GM11168 (cell line): ENCODE data around the gene NLK.
"Not testable (repeated sequence)": the region's sequence is repeated elsewhere in the genome, so short reads cannot be mapped to it uniquely, and the experiment has no call there.

Source experiments
- in situ Hi-C: fragments of 300-500 bp; cut with MboI; formaldehyde crosslinking; loops from one replicate; pipeline ENCODE4 v1.12.0; 2022; ENCODE audit warnings: low sequenced_read_pairs; ENCODE audit not compliant: unreplicated experiment

The NLK gene

DNA sequence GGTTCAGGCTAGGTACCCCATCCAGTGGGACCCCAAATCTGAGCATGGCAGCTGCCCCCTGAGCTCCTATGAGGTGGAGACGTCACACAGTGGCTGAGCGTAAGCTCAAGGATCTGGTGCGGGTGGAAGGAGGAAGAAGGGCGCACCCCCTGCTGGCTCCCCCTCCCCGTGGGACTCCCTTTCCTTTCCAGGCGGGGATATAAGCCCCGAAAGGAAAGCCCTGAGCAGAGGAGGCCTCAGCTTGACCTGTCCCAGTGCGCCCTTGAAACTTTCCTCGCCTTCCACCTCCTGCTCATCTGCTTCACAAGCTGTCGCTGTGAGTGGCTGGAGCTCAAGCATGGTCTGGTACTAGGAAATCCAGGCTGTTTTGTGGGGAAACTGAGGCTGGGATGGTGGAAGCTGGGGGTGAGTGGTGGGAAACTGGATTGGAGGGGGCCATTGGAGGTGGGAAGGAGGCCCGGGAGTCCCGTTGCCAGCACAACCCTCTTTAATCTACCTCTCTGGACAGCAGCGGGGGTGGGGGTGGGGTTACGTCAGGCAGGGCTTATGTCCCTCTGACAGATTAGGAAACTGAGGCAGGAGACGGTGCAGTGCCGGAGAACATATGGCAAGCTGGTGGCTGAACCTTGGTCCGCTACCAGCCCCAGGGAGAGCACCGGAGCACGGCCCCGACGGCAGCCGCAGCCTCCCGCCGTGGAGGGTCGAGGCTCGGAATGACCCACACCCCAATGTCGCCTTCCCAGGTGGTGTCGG, 184.3 kb downstream of the NLK start:
- in situ Hi-C loops = no loop called here

DNA sequence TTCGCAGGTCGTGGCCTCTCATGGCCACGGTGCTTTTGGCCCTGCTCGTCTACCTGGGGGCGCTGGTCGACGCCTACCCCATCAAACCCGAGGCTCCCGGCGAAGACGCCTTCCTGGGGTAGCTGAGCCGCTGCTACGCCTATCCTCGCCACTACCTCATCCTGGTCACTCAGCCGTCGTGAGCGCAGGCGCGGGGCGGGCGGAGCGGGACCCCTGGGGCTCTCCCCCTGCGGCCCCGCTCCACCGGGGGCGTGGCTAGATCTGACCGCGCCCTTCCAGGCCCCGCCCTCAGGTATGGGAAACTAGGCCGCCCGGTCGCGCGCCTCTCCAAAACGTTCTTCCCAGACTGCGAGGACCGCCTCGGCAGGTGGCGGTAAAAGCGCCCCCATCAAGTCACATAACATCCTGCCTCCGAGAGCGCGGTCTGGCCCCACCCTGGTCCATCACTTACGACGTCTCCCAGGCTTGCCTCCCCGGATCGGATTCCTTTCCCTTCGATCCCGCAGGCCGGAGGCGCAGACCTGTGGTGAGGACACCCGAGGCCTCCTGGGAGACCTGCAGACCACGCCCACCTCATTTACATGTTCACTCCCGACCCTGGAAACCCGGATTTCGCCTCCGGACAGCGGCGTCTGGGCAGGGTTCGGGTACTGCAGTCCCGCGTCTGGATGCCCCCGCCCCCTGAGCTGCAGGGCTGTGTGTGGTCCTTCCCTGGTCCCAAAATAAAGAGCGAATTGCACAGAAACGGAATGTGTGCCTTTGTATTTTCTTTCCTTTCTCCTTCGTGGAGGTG, 185.0 kb downstream of the NLK start:
- in situ Hi-C loops = no loop called here

DNA sequence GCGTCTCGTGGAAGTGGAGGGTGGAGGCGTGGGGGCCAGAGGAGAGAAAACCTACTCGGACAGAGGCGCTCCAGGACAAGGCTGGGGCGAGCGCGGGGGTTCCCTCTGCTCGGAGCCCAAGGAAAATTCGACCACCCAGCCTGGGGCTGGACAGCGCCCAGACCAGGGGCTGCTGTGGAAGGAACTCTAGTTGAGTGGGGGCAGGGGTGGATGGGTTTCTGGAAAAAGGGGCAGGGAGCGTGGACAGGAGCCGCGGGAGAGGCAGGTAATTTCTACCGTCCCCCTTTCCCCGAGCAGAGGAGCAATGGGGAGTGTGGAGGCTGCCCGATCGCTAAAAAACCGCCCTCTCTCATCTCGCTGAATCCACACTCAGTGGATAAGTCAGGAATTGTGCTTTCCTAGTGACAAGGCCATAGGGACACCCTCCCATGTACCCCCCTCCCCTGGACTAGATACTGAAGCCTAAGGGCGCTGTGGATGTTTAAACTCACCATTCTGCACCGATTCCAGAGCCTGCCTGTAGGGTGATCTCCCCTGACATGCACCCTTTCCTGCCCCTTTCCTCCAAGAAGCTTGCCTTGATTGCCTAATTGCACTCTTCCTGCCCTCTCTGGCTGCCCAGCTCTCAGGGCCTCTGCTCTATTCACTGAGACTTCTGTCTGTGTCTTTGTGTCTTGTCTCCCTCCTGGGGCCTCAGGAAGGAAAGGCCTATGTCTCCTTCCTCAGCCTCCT, 185.8 kb downstream of the NLK start:
- in situ Hi-C loops = no loop called here

DNA sequence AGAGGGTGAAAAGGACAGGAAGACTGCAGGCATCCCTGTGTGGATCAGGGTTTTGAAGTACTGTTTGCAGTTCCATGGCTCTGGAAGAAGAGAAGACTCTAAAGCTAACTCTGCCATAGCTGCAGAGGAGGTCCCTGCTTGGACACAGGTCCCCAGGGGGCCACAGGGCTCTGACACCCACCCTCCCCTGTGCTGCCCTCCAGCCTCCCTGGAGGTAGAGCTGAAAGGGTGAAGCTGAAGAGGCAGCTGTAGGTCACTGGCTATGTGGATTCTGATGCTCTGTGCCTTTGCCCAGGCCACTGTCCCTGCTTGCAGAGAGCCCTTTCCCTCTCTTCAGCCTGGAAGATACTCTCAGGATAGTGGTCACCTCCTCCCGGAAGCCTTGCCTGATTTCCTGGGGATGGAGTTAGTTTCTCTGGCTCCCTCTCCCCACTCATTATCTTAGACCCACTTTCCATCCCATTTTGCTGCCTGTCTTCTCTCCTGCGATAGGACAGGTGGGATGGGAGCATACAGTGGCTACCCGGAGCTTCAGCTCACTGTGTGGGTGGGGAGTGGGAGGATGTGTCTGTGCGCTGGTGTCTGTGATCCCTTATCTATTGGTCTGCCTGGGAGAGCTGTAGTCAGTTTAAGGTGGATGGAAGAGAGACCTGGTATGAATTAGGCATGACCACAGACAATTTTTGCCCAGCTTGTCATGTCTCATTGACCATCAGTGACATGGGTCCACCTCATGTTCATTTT, 186.7 kb downstream of the NLK start:
- in situ Hi-C loops = no loop called here

DNA sequence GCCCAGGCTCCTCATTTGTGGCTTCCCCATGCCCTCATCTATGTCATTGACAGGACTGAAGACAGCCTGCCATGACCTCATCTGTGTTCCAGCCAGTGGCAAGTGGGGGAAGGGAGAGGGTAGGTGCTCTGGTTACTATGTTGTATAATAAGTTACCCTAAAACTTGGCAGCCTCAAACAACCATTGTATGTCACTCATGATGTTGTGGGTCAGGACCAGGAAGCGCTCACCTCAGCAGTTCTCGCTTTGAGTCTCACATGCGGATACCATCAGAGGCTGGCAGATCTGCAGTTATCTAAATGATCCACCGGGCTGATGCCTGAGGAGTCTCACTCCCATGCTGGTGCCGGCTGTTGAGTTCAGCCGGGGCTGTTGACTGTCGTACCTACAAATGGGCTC, 187.5 kb downstream of the NLK start:
- in situ Hi-C loops = no loop called here

DNA sequence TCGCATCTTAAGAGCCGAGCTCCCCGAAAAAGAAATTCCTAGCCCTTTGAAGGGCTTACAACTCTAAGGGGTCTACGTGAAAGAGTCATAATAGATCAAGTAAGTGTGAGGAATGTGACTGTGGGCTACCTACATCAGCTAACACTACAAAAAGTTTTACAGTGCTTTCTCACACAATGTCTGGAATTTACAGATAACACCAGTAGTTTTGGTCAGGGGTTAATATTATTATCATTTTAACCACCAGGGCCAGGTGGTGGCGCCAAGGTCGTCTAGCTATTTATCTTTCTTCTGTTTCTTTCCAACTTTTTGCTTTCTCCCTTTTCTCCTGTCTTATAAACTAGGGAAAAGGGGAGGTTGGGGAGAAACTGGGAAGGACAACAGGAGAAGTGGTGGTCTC, 188.1 kb downstream of the NLK start:
- in situ Hi-C loops = not testable (repeated sequence)

DNA sequence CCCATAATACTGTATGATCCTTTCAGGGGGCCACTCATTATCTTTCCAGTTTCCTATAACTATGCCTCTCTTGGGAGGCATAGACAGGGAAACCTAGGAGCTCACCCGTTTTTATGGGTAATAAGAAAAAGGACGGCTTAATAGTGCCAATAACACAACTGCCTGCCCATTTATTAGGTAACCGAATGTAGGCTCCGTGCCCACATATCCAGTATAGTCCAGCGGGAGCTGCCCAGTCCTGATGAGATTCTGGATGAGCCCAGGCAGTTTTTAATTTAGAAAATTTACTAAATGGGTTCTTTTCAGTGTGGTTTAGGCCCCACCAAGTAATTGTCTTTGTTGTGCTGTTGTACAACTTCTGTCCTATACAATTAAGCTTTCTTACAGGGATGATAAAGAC, 189.1 kb downstream of the NLK start:
- in situ Hi-C loops = not testable (repeated sequence)

DNA sequence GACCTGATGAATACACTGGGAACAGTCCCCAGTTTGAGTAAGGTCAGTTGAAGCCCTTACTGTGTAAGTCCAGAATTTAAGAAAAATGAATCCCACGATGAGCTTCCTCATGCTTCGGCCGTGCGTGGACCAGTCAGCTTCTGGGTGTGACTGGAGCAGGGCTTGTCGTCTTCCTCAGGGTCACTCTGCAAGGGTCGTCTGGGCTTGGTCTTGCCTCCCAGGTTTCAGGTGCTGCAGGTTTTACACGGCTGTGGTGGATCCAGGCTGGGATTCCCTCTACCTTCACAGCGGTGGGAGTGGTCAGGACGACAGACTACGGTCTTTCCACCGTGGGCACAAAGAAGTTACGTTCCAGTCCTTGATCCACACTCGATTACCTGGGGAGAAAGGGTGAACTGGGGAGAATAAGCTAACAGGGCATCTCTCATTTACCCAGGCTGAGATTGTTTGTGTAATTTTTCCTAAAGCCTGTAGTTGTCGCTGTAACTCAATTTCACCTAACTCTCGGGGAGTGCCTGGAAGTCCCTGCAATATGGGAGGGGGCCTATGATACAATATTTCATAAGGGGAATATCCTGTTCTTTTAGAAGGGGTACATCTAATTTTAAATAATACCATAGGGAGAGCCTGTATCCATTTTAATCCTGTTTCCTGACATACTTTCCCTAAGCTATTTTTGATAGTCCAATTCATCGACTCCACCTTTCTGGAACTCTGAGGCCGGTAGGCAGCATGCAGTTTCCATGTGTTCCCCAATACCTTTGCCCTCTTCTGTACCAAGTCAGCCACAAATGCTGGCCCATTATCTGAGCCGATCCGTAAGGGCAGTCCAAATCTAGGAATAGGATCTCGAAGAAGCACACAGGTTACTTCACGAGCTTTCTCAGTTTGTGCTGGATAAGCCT, 190.7 kb downstream of the NLK start:
- in situ Hi-C loops = not testable (repeated sequence)

DNA sequence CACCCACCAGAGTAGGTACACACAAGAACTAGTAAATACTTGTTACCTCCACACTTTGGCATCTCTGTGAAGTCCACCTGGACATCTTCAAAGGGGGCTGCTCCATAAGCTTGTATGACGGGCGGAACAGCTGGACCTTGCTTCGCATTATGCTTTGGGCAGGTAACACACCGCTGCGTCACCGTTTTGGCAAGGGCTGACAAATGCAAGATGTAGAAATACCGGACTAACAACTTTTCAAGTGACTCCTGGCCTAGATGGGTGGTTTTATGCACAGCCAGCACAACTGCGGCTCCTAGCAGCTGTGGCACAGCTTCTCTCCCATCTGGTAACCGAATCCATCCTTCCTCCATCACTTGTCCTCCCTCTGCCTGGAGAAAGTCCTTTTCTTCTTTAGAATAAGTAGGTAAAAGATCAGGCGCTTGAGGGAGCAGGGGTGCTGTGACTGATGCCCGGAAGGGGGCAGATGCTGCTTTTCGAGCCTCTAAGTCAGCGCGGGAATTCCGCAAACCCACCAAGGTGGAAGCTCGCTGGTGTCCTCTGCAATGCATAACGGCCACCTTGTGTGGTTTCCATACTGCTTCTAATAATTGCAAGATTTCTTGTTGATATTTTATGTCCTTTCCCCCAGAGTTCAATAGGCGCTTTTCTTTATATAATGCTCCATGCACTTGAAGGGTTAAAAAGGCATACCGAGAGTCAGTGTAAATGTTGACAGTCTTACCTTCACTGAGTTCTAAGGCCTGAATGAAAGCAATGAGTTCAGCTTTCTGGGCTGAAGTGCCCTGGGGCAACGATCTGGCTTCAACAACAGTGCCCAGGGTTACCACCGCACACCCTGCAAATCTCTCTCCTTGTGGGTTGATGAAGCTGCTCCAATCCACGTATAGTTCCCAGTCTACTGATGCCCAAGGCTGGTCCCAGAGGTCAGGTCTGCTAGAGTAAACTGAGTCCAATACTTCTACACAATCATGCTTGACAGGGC, 191.7 kb downstream of the NLK start:
- in situ Hi-C loops = not testable (repeated sequence)

DNA sequence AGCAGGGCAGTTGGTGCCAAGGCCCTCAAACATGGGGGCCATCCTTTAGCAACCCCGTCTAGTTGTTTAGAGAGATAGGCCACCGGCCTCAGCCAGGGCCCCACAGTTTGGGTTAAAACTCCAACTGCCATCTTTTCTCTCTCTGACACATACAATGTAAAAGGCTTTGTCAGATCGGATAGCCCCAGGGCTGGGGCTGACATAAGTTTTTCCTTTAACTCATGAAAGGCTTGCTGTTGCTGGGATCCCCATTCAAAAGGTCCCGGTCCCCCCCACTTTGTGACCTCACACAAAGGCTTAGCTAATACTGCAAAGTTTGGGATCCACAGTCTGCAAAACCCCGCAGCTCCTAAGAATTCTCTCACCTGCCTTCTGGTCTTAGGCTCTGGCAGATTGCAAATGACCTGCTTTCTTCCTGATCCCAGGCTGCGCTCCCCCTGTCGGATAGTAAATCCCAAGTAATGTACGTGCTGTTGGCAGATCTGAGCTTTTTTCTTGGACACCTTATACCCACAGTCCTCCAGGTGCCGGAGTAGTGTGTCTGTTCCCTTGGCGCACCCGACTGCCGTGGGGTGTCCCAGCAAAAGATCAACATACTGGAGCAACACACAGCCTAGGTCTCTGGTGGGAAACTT, 192.7 kb downstream of the NLK start:
- in situ Hi-C loops = not testable (repeated sequence)

DNA sequence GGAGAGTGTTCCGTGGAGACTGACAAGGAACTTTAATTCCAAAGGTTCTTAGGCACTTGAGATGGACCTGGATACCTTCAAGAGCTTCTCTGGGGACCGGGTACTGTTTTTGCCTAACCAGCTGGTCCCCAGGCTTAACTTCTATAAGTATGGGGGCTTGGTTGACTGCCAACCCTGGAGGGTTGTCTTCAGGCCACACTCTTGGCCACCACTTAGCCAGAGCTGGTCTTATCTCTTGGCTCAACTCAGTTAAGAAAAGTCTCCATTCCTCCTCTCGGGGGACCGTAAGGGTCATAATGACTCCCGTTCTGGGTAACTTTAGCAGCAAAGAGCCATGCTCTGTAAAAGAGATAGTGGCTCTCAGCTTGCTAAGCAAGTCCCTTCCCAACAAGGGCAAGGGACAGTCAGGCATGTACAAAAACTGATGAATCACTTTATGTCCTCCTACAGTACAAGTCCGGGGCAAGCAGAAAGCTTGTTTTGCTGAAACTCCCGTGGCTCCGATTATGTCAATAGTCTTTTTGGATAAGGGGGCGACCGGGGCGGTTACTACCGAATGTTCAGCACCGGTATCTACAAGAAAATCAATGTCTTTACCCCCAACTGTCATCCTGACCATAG, 193.7 kb downstream of the NLK start:
- in situ Hi-C loops = not testable (repeated sequence)

DNA sequence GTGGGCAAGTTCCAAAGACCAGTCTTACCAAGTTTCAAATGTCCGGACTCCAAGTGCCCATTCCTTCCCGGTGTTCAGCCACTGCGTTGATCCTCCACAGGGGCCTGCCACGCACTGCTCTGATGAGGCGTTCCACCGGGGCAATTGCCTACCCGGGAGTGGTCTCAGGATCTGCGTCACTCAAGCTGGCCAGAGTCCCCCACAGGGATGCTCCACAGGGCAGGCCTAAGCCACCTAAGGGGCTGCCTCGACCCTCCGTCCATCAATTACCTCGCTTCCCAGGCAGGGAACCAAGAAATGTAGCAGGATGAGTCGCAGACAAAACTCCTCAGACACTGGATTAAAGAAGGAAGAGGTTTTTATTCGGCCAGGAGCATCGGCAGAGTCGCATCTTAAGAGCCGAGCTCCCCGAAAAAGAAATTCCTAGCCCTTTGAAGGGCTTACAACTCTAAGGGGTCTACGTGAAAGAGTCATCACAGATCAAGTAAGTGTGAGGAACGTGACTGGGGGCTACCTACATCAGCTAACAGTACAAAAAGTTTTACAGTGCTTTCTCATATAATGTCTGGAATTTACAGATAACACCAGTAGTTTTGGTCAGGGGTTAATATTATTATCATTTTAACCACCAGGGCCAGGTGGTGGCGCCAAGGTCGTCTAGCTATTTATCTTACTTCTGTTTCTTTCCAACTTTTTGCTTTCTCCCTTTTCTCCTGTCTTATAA, 196.2 kb downstream of the NLK start:
- in situ Hi-C loops = not testable (repeated sequence)

DNA sequence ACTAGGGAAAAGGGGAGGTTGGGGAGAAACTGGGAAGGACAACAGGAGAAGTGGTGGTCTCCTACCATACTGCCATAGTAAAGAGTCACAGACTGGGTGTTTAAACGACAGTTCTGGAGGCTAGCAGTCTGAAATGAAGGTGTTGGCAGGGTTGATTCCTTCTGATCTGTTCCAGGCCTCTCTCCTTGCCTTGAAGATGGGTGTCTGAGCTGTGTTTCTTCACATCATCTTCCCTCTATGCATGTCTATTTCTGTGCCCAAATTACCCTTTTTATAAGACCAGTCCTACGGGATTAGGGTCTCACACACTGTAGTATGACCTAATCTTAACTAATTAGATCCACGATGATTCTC, 196.8 kb downstream of the NLK start:
- in situ Hi-C loops = no loop called here

DNA sequence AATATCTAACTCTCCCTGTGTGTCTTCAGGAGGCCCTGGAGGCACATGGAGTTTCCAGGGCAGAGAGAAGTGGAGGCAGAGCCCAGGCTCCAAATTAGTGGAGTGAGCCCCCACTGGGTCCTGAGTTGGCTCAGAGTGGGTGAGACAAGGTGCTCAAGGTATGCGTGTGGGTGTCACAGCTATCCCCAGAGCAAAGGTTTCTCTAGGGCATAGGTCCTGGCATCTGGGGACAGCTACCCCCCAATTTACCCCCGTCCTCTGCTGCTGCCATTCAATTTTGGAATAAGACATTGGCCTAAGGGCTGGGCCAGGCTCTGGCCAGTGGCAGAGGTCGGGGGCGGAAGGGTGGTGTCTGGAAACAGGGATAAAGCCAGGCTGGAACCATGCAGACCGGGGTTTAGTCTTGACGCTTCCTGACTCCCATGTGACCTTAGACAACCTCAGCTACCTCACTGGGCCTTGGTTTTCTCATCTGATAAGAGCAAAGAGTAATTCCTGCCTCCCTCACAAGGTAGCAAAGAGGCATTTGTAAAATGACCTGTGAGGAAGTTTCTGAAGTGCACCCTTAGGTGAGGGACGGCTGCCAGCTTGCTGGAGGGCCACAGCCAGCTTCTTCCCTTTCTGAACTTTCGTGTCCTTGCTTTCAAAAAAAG, 198.3 kb downstream of the NLK start:
- in situ Hi-C loops = no loop called here

DNA sequence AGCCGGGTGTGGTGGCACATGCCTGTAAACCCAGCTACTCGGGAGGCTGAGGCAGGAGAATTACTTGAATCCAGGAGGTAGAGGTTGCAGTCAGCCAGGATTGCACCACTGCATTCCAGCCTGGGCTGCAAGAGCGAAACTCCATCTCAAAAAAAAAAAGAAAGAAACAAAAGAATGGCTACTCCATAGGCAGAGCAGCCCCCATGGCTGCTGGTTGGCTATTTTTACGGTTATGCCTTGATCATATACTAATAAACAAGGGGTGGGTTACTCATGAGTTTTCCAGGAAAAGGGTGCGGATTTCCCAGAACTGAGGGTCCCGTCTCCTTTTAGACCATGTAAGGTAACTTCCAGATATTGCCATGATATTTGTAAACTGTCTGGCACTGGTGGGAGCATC, 200.3 kb downstream of the NLK start:
- in situ Hi-C loops = no loop called here

DNA sequence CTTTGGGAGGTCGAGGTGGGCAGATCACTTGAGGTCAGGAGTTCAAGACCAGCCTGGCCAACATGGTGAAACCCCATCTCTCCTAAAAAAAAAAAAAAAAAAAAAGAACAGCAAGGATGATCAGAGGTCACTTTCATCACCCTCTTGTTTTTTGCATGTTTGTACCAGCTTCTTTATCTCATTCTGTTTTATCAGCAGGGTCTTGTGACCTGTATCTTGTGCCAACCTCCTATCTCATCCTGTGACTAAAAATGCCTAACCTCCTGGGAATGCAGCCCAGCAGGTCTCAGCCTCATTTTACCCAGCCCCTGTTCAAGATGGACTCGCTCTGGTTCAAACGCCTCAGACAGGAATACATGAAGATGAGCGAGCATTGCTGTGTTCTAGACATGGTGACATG, 200.8 kb downstream of the NLK start:
- in situ Hi-C loops = not testable (repeated sequence)
